ENCODE measurements around the gene DOCK2.

DNA sequence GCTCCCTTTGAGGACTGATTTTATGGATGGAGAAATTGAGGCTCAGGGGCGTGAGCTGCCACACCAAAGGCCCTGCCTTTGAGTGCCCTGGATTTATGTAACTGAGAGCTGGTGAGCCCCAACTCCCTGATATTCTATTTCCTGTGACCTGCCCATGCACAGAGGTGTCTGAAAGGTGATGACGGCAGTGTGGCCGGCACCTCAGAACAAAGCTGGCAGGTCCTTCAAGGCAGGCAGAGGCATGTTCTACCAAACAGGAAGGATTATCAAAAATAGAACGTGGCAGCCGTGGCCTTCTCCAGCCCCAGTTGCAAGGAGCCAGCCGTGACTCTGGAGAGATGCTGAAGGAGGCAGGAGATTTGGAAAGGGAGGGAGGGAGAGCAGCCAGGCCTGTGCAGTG is 307.0 kb downstream of the DOCK2 start:
- TF ChIP-seq CTCF (IDR thresholded peaks at IDR 0.05) (no peak), POLR2A (IDR thresholded peaks at IDR 0.05) (no peak)

All from uterus (tissue), 2 donors.